SK-N-MC (cell line): ENCODE data around the gene SLC7A5.
"Not testable (repeated sequence)": the region's sequence is repeated elsewhere in the genome, so short reads cannot be mapped to it uniquely, and the experiment has no call there.

Experiments
- DNase-seq: peaks from one replicate; pipeline ENCODE4 v3.0.0-alpha.2; 2011; ENCODE audit warnings: low read depth, low spot score
- H3K27ac ChIP-seq: fragments of 200-600 bp; sonication (generic); 2 replicates; pipeline ENCODE4 v1.5.1; 2016; ENCODE audit warnings: mixed run types
- H3K36me3 ChIP-seq: fragments of 200-600 bp; sonication (generic); 2 replicates; pipeline ENCODE4 v1.6.1; 2017; ENCODE audit warnings: antibody characterized with exemption, low read length, mixed read lengths; ENCODE audit not compliant: insufficient read depth
- H3K4me3 ChIP-seq: fragments of 200-600 bp; sonication (generic); 2 replicates; pipeline ENCODE4 v1.5.1; 2016
- H3K9ac ChIP-seq: fragments of 200-600 bp; sonication (generic); 2 replicates; pipeline ENCODE4 v1.8.0; 2017; ENCODE audit warnings: mixed run types, mixed read lengths; ENCODE audit not compliant: insufficient read length
- H3K9me3 ChIP-seq: fragments of 200-600 bp; sonication (generic); 2 replicates; pipeline ENCODE4 v1.6.1; 2017; ENCODE audit warnings: low read depth, mild to moderate bottlenecking, antibody characterized with exemption, low read length, moderate library complexity, mixed read lengths
- EZH2 ChIP-seq: fragments of 200-600 bp; sonication (generic); IDR thresholded peaks from one replicate; pipeline ENCODE4 v1.6.1; 2017; ENCODE audit warnings: antibody characterized with exemption
- FOXP2 ChIP-seq: optimal IDR thresholded peaks from 2 replicates; pipeline ENCODE3; 2011; ENCODE audit warnings: mild to moderate bottlenecking, moderate library complexity; ENCODE audit not compliant: insufficient read depth; ENCODE audit errors: extremely low read length, control extremely low read depth
- POLR2AphosphoS5 ChIP-seq: IDR thresholded peaks from 2 replicates; pipeline ENCODE4 v1.6.1; 2012; ENCODE audit warnings: mild to moderate bottlenecking, low read depth, low read length, borderline replicate concordance

SLC7A5 gene

DNA sequence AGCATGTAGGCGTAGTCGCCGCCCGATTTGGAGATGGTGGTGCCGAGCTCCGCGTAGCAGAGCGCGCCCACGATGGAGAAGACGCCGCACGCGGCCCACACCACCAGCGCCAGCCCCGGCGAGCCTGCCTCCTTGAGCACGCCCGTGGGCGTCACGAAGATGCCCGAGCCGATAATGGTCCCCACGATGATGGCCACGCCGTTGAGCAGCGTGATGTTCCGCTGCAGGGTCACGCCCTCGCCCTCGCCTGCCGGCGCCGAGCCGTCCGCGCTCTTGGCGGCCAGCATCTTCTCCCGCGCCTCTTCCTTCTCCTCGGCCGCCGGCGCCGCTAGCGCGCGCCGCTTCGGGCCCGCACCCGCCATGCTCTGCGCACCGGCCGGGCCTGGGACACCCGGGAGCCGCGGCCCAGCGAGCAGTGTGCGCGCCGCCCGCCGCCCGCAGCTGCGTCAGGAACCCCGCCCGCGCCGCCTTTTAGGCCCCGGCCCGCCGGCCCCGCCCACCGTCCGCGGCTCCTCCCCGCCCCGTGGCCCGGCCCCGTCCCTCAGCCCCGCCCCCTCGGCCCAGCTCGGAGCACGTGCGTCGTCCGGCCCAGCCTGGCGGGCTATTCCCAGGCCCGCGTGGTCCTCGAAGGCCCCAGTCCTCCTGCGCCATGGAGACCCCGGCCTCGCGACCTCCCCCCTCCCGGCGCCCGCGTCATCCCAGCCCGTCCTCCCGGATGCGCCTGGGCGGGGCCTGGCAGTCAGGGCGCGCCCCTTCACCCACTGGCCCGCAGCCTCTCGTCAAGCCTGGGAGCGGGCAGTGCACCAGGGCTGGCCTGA is at the start of gene SLC7A5:
TSS of gene SLC7A5 (minus strand) at position 447 of the 818 bp plus-strand sequence. CDS start at position 362, 85 bp downstream.
- H3K27ac ChIP-seq = not testable (repeated sequence)

DNA sequence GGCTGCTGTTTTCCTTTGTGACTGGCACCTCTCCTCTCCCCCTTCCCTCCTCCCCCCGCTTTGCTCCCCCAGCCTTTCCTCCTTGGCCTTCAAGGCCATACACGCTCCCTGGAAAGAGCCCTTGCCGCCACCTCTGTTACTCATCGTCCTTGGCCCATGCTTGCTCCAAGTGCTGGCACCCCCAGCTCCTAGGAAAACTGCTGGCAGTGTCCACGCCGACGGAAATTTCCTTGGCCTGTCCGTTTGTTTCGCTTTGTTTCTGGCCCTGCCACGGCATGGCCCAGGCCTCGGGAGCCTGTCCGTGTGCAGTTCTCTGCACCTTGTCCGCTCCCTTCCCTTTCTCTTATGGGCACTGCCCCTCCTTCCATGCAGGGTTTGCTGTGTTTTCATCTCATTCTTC is 49.0 kb upstream of the SLC7A5 start:
- no peak overlapping the region for H3K9ac ChIP-seq
- no peaks in the 10 kb centered on the region for H3K36me3 ChIP-seq
- DNase-seq = no peak
- no peaks in the 10 kb centered on the region for H3K9me3 ChIP-seq
- TF ChIP-seq EZH2 (no peak), POLR2AphosphoS5 (no peak), FOXP2 (no peak)
- no peak overlapping the region for H3K4me3 ChIP-seq
- H3K27ac ChIP-seq = no peak overlapping the region

More for the DNA sequence above, at the start of gene SLC7A5:
- not testable (repeated sequence) for H3K9me3 ChIP-seq, DNase-seq, H3K36me3 ChIP-seq
- Histone ChIP-seq H3K9ac (peak within 1 kb of the TSS; percentile 59), H3K4me3 (peak within 1 kb of the TSS; percentile 78)

DNA sequence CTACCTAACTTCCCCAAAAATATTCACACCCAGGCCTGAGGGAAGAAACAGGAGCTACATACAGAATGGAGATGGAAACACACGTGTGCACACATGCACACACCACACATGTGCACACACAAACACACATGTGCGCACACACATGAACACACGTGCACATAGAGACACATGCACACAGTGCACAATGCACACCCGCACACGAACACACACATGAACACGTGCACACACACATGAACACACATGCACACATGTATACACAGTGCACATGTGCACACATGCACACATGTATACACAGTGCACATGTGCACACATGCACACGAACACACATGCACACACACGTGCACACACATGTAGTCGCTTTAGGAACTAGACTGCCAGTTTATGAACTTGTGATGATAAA is 48.2 kb upstream of the SLC7A5 start:
- Histone ChIP-seq H3K27ac (no peak overlapping the region), H3K9me3 (no peaks in the 10 kb centered on the region), H3K36me3 (no peaks in the 10 kb centered on the region), H3K4me3 (no peak overlapping the region), H3K9ac (no peak overlapping the region)
- TF ChIP-seq EZH2 (no peak), FOXP2 (no peak), POLR2AphosphoS5 (no peak)
- no peak for DNase-seq

DNA sequence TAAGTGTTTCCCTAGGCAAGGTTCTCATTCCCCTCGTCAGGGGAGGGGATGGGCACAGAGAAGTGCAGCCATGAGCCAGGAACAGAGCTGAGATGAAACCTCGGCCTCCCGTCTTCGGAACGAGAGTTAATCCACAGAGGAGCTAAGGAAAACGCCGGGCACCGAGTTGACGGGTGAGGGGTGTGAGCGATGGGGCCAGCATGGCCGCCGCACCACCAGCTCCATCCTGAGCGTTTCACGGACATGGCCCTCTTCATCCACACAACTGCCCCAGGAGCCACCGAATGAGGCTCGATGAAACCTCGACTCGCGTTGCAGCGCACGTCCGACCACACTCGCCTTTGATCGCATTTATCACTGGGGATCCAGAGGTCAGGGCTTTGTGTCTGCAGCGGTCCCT is 45.5 kb upstream of the SLC7A5 start:
- Histone ChIP-seq H3K36me3 (no peaks in the 10 kb centered on the region), H3K9me3 (no peaks in the 10 kb centered on the region), H3K9ac (no peak overlapping the region), H3K27ac (no peak overlapping the region), H3K4me3 (no peak overlapping the region)
- no peak for DNase-seq
- TF ChIP-seq FOXP2 (no peak), EZH2 (no peak), POLR2AphosphoS5 (no peak)

DNA sequence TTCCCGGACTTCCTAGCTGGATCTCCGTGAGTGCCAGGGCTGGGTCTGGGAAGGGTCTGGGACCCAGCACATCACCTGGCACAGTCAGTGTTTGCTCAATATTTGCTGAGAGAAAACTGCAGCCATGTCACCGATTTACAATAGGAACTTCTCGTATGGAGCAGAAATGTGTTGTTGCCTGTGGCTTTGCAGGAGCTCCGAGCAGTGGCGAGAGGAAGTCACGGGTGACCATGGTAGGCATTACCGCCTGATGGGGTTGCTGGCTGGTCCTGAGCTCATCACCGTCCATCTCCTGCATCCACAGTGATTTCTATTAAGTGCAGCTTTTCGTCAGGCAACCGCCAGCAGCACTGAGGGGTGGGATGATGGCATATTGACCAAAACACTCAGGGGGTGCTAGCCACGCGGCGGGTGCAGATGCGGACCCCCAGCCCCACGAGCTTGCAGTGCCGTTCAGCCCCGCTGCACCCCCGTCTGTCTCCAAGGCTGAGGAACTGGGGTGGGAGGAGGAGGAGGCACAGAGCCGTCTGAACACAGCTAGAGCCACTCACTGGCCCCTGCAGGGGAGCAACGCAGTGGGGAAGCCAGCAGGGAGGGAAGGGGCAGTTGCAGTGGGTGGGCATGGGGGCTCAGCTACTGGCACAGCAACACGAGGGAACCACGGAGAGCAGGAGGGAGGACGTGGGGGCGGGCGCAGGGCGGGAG is 44.9 kb upstream of the SLC7A5 start:
- not testable (repeated sequence) for H3K36me3 ChIP-seq, H3K9ac ChIP-seq, H3K27ac ChIP-seq, DNase-seq, H3K4me3 ChIP-seq, H3K9me3 ChIP-seq

DNA sequence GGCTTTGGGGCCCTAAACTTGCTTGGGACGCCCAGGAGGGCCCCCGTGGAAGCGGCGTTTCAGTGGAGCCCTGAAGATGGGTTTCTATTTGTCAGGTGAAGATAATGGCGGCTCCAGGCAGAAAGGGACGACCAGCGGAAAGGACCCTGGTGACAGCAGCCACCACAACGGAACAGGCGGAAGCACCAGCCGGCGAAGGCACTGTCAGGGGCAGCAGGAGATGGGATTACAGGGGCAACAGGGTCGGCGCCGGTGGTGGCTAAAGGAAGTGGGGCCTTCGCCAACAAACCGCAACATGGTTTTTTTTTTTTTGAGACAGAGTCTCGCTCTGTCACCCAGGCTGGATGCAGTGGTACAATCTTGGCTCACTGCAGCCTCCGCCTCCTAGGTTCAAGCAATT is 43.4 kb upstream of the SLC7A5 start:
- not testable (repeated sequence) for H3K27ac ChIP-seq, H3K4me3 ChIP-seq, H3K9ac ChIP-seq, H3K36me3 ChIP-seq, H3K9me3 ChIP-seq, DNase-seq

DNA sequence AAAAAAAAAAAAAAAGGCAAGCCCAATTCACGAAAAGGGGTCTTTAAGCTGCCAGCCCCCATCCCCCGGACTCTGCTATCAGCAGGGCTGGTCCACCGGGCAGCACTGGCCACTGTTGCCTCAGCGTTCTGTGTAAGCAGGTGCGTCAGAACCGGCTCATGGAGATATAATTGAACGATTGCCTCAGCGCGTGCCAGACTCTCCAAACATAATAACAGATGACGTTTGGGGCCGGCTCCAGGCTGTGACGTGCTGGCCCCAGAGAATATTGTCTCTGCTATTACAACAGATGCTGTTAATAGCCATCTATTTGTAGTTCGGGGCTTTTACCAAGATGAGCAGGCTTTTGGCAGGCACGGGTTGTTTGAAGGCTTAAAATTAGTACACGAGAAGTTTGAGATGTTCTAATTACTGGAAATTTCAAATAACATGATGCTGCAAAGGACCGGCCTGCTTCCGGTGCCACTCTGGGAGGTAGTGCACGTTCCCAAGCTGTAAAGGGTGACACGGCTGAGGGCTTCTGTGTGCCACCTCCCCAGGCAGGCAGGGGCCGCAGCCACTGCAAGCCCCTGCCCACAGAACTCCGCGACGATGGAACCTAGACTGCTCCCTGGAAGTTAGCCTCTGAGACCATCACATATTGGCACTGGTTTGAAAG is 41.9 kb upstream of the SLC7A5 start:
- H3K9me3 ChIP-seq, H3K27ac ChIP-seq, H3K36me3 ChIP-seq, H3K9ac ChIP-seq, DNase-seq, H3K4me3 ChIP-seq: not testable (repeated sequence)

DNA sequence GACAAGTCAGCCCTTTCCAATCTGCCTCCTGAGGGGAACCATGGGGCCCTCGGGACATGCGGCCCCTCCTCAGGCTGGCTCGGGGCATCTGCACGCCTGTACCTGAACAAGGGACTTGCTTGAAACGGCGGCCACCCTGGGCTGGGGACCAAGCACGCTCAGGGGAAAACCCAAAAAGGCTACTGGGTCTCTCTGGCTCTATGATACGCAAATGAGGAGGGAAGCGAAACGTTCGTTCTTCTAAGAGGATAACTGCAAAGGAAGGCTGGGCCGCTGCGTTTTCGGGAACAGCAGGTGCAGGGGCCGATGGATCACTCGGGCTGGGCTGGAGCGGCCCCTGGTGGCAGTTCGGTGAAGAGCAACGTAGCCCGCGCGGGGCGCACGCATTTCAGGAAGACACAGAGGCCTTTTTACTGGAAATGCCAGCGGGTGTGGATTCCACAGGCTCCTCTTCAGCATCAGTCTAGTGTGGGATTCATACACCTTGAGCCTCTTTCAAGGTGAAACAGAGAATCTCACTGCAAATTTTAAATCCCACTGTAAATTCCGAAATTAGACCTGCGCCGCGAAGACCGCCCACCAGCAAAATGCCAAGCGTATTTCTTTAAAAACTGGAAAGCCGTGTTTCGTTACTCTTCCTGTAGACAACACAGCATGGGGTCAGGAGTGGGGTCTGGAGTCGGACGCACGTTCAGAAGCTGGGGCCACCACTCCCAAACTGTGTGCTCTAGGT is 40.1 kb upstream of the SLC7A5 start:
- not testable (repeated sequence) for H3K9me3 ChIP-seq, H3K4me3 ChIP-seq, H3K36me3 ChIP-seq, DNase-seq, H3K27ac ChIP-seq, H3K9ac ChIP-seq

DNA sequence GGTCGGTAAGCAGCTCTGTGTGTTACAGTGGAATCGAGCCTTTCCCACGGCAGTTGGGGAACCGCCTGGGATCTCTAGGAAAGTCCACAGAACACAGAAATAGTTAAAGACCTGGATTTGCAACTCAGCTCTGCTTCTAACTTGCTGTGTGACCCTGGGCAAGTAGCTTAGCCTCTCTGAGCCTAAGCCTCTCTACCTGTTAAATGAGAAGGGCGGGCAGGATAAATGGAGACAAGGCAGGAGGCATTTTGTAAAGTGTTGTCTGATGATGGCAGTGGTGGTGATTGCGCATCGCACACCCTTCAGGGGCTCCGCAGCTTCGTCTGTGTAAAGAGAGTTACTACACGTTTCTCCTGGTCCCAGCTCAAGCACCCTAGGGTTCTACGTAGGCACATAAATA is 38.8 kb upstream of the SLC7A5 start:
- H3K27ac ChIP-seq, H3K9ac ChIP-seq, H3K4me3 ChIP-seq, DNase-seq, H3K9me3 ChIP-seq, H3K36me3 ChIP-seq: not testable (repeated sequence)

DNA sequence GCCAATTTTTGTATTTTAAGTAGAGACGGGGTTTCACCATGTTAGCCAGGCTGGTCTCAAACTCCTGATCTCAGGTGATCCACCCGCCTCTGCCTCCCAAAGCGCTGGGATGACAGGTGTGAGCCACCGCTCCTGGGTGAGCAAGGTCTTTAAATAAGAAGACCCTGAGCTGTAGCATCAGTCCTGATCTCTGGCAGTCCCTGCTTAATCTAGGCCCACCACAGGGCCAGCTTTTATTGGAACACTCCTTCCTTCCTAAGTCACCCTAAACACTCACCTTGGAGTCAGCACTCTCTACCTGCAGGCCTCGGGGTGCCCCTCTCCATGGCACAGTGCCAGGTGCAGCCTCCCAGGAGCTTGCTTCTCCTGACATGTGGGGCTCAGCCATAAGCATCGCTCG is 36.2 kb upstream of the SLC7A5 start:
- H3K4me3 ChIP-seq, H3K9me3 ChIP-seq, DNase-seq, H3K9ac ChIP-seq, H3K36me3 ChIP-seq, H3K27ac ChIP-seq: not testable (repeated sequence)

DNA sequence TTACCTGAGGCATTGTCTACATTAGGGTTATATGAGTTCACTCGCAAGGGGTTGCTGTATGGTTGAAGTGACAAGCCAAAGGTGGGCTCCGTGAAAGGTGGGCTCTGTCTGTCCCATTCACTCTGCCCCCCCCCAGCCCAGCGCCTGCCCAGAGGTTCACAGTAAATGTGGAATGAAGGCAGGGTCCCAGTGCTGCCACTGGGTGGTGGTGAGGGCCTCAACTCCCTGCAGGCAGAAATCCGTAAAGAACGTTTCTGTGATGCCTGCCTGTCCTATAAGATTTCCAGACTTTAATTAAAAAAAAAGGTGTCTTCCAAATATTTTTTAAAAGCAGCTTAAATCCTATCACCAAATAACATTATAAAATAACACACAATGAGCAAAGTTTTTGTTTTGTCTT is 35.7 kb upstream of the SLC7A5 start:
- not testable (repeated sequence) for DNase-seq, H3K9ac ChIP-seq, H3K36me3 ChIP-seq, H3K4me3 ChIP-seq, H3K27ac ChIP-seq, H3K9me3 ChIP-seq

DNA sequence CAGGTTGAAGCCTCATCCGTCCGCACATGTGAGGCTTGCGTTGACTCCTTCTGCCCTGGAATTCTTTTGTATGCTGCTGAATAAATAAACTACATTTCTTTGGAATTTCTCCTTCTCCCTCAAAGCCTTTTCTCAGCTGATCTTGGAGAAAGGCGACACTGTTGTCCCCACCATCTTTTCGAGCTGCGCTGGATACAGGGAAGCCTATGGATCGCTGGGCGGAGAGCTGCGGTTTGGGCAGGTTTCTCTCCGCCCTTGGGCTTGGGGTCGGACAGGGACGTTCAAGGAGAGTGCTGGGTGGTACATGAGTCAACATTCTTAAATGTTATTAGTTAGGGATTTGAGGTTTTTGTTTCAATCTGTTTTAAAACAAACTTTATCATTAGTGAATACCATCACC is 31.2 kb upstream of the SLC7A5 start:
- not testable (repeated sequence) for H3K9me3 ChIP-seq, H3K4me3 ChIP-seq, DNase-seq, H3K27ac ChIP-seq, H3K9ac ChIP-seq, H3K36me3 ChIP-seq
